ENCODE data around the gene FLCN.
"Not testable (repeated sequence)": the region's sequence is repeated elsewhere in the genome, so short reads cannot be mapped to it uniquely, and the experiment has no call there.

Gene FLCN

DNA sequence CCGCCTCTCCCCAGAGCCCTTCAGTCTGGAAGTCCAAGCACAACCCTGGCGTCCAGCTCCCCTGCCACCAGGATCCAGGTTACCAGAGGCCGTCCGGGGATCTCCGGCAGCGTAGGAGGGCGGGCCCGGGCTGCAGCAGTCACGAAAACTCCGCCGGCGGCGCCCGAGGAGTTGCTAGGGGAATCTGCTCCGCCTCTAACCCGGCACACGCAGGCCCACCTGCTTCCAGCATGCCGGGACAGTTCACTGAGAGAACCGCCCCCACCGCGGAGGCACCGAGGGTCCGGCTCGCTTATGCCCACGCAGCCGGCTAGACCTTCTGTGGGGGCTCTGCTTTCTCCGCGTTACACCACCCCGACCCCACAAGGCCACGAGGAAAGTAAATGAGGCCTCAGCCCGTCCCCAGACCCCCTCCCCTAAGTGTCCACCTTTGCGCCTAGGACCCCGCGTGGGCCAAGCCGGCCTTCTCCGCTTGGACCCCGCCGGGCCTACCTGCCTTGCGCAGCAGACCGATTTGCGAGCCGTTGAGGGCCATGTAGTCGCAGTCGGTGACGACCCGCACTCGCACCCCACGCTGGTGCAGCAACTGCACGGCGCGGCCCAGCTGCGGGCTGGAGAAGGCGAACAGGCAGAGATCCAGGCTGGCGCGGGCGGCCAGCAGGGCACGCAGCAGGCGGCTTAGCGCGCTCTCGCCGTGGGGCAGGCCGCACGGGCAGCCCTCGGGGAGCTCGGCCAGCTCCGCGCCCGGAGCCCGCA, 31.4 kb downstream of the FLCN start:
- Histone ChIP-seq H3K4me1 (ENCODE audit: control insufficient read depth, insufficient read depth, low read length) (no peaks in the 10 kb centered on the region), H3K4me3 (ENCODE audit: low read depth, low read length) (no peak overlapping the region), H3K36me3 (ENCODE audit: control insufficient read depth, insufficient read depth, low read length) (no peaks in the 10 kb centered on the region), H3K9ac (ENCODE audit: low read depth, low read length) (no peak overlapping the region), H3K27me3 (ENCODE audit: control insufficient read depth, insufficient read depth, low read length) (no peaks in the 10 kb centered on the region), H3K9me3 (ENCODE audit: control insufficient read depth, insufficient read depth, low read length) (no peaks in the 10 kb centered on the region)

DNA sequence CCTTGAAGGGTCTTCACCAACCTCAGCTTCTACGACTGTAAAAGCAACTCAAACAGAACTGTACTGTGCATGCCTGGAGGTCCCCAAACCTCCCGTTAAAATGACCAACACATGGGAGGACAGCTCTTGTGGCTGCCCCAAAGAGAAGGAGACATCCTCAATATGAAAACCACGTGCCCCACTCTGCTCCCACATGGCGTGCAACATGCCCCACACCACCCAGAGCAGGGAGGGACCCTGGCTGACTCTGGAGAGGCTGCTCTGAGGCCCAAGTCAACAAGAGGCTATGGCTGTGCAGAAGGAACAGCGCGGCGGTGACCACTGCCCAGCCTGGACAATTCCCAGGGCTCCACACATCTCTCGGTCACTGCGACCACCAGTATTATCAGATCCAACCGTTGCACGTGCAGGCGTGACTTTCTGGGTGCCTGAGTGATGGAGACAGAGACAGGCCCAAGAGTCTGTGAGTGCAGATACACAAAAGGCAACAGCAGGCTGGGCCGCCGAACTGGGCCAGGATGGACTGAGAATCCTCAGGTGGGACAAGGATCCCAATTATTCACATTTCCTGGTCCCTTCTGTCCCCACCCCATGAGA, 32.2 kb downstream of the FLCN start:
- Histone ChIP-seq H3K36me3 (ENCODE audit: control insufficient read depth, insufficient read depth, low read length) (no peaks in the 10 kb centered on the region), H3K9me3 (ENCODE audit: control insufficient read depth, insufficient read depth, low read length) (no peaks in the 10 kb centered on the region), H3K4me3 (ENCODE audit: low read depth, low read length) (no peak overlapping the region), H3K9ac (ENCODE audit: low read depth, low read length) (no peak overlapping the region), H3K27me3 (ENCODE audit: control insufficient read depth, insufficient read depth, low read length) (no peaks in the 10 kb centered on the region), H3K4me1 (ENCODE audit: control insufficient read depth, insufficient read depth, low read length) (no peaks in the 10 kb centered on the region)

DNA sequence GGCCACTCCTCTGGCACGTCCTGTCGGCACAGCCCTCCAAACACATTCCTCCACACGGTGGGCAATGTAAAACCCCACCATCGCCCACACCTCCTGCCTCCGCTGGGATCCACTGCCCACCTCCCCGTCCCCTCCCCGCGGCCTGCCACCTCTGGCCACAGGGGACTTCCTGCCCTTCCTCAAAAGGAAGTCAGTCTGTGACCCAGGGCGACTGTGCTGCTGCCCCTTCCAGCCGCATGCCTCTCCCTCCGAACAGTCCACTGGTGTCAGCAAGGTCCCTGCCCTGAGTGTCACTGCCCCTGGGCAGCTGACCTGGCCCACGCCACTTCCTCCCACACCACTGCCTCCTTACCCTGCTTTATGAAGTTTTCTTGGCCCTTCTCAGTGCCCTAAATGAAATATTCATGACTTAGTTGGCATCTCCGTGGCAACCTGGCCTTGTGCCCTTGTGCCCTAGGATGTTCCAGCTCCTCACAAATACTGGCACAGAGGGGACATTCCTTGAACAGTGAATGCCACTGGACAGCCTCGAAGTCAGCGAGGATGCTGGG, 32.9 kb downstream of the FLCN start:
- Histone ChIP-seq H3K4me3 (ENCODE audit: low read depth, low read length) (no peak overlapping the region), H3K4me1 (ENCODE audit: control insufficient read depth, insufficient read depth, low read length) (no peaks in the 10 kb centered on the region)

DNA sequence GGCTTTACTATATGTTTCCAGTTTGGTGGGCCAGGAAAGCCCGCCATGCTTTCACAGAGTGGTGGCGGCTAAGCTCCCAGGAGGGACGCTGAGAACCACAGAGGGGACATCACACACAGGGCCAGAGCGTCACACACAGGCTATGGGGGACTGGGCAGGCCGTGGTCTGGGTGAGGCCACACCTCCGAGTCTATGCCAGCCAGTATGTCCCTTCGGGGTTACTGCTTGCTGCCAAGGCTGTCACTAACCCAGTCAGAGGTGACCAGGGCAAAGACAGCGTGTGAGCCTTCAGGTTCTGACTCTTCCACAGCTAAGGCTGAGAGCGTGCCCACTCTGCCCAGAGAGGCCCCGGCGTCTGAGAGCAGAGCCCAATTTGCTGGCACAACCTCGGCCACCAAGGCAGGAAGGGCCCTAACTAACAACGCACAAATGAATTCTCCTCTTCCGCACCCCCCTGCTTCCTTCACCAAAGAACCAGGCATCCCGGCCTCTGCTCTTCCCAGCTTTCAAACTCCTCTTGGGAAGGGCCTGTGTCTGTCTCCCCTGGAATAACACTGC, 33.7 kb downstream of the FLCN start:
- Histone ChIP-seq H3K27me3 (ENCODE audit: control insufficient read depth, insufficient read depth, low read length) (no peaks in the 10 kb centered on the region), H3K4me3 (ENCODE audit: low read depth, low read length) (no peak overlapping the region), H3K9me3 (ENCODE audit: control insufficient read depth, insufficient read depth, low read length) (no peaks in the 10 kb centered on the region), H3K4me1 (ENCODE audit: control insufficient read depth, insufficient read depth, low read length) (no peaks in the 10 kb centered on the region), H3K9ac (ENCODE audit: low read depth, low read length) (no peak overlapping the region), H3K36me3 (ENCODE audit: control insufficient read depth, insufficient read depth, low read length) (no peaks in the 10 kb centered on the region)

More for the DNA sequence above, 32.9 kb downstream of the FLCN start:
- H3K36me3 ChIP-seq (ENCODE audit: control insufficient read depth, insufficient read depth, low read length), result no peaks in the 10 kb centered on the region
- no peak overlapping the region for H3K9ac ChIP-seq (ENCODE audit: low read depth, low read length)
- no peaks in the 10 kb centered on the region for H3K9me3 ChIP-seq (ENCODE audit: control insufficient read depth, insufficient read depth, low read length)
- no peaks in the 10 kb centered on the region for H3K27me3 ChIP-seq (ENCODE audit: control insufficient read depth, insufficient read depth, low read length)

DNA sequence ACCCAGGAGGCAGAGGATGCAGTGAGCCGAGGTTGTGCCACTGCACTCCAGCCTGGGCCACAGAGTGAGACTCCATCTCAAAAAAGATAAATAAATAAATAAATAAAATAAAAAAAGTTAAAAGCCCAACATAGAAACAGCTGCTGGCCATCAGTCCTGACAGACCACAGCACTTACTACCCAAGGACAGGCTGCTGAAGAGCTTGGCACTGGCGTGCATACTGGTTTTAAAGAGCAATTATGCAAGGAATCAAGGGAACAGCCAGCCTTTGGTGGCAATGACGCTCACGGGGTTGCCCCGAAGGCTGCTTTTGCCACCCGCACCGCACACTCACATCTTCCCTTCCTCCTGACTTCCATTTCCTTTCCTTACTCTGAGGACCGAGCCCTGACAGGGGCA, 35.1 kb downstream of the FLCN start:
- no peaks in the 10 kb centered on the region for H3K36me3 ChIP-seq (ENCODE audit: control insufficient read depth, insufficient read depth, low read length)
- no peaks in the 10 kb centered on the region for H3K27me3 ChIP-seq (ENCODE audit: control insufficient read depth, insufficient read depth, low read length)
- no peaks in the 10 kb centered on the region for H3K4me1 ChIP-seq (ENCODE audit: control insufficient read depth, insufficient read depth, low read length)
- H3K9ac ChIP-seq (ENCODE audit: low read depth, low read length), result no peak overlapping the region
- no peak overlapping the region for H3K4me3 ChIP-seq (ENCODE audit: low read depth, low read length)
- no peaks in the 10 kb centered on the region for H3K9me3 ChIP-seq (ENCODE audit: control insufficient read depth, insufficient read depth, low read length)

DNA sequence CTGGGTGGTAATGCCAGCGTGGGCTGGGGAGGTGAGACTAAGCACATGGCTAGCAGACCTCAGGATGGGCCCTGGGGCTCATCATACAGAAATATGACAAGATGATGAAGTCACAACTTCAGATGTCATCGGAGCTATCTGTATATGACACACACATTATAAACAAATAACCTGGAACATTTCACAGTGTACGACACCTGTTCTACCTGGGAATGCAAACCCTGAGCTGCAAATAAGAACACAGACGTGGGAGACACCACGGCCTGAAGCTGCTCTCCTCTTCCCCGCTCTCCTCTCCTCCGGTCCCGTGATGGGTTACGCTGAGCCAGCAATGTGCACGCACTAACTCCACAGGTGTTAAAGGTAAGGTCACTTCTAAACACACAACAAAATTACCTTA, 35.7 kb downstream of the FLCN start:
- no peaks in the 10 kb centered on the region for H3K27me3 ChIP-seq (ENCODE audit: control insufficient read depth, insufficient read depth, low read length)
- H3K36me3 ChIP-seq (ENCODE audit: control insufficient read depth, insufficient read depth, low read length), result no peaks in the 10 kb centered on the region
- H3K9me3 ChIP-seq (ENCODE audit: control insufficient read depth, insufficient read depth, low read length), result no peaks in the 10 kb centered on the region
- H3K4me3 ChIP-seq (ENCODE audit: low read depth, low read length), result no peak overlapping the region
- H3K9ac ChIP-seq (ENCODE audit: low read depth, low read length), result no peak overlapping the region
- H3K4me1 ChIP-seq (ENCODE audit: control insufficient read depth, insufficient read depth, low read length), result no peaks in the 10 kb centered on the region

DNA sequence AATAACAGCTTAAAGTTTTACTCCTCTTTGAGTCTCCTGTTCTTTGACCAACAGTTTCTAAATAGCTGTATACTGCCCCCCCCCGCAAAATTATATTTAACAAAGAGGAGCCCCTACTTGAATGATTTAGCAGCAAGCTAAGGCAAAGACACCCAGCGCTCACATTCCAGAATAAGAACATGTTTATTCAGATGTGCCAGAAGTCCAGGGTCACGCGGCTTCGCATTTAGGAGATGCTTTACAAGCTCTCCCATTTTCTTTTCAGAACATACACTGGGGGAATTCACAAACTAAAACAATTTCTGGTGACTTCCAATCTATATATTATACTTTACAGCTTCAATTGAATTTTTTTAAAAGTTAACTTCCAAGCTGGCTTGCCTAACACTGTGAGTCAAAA, 36.1 kb downstream of the FLCN start:
- no peaks in the 10 kb centered on the region for H3K4me1 ChIP-seq (ENCODE audit: control insufficient read depth, insufficient read depth, low read length)
- H3K4me3 ChIP-seq (ENCODE audit: low read depth, low read length), result no peak overlapping the region
- no peak overlapping the region for H3K9ac ChIP-seq (ENCODE audit: low read depth, low read length)
- no peaks in the 10 kb centered on the region for H3K36me3 ChIP-seq (ENCODE audit: control insufficient read depth, insufficient read depth, low read length)
- no peaks in the 10 kb centered on the region for H3K9me3 ChIP-seq (ENCODE audit: control insufficient read depth, insufficient read depth, low read length)
- H3K27me3 ChIP-seq (ENCODE audit: control insufficient read depth, insufficient read depth, low read length), result no peaks in the 10 kb centered on the region

DNA sequence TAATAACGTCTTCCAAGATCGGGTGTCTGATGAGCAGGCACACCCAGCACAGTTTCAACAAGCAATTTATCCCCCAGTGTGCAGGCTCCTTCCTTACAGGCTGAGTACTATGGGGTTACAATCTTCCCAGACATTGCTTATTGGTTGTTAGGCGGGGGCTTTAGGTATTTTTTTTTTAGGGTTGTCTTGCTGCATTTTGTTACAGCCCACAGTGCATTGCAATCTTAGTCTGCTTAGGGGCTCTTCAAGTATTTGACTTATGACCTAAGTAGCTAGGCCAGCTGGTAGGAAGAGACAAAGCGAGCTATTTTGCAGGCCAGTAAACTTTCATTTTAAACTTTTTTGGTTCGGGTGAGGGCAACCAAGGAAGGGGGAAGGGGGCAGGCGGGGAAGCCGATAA, 36.7 kb downstream of the FLCN start:
- Histone ChIP-seq H3K36me3 (ENCODE audit: control insufficient read depth, insufficient read depth, low read length) (no peaks in the 10 kb centered on the region), H3K27me3 (ENCODE audit: control insufficient read depth, insufficient read depth, low read length) (no peaks in the 10 kb centered on the region), H3K4me1 (ENCODE audit: control insufficient read depth, insufficient read depth, low read length) (no peaks in the 10 kb centered on the region)

DNA sequence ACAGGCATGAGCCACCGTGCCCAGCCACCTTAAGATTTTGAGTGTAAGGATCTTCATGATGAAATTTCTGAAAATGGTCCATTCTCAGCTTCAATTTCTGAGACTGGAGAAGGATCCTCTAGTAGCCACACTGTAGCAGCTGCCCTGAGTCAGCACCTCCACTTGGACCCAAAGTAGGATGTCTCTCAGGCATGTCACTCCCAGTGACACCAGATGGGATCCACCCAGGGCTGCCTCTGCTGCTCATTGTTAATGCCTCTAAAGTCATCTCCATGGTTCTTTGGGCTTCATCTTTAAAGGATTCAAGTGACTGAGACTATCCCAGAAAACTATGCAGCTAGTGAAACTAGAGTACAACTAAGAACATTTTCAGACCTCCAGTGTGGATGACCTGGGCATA, 38.7 kb downstream of the FLCN start:
- Histone ChIP-seq H3K4me1 (ENCODE audit: control insufficient read depth, insufficient read depth, low read length) (no peaks in the 10 kb centered on the region), H3K9ac (ENCODE audit: low read depth, low read length) (no peak overlapping the region), H3K36me3 (ENCODE audit: control insufficient read depth, insufficient read depth, low read length) (no peaks in the 10 kb centered on the region), H3K4me3 (ENCODE audit: low read depth, low read length) (no peak overlapping the region), H3K27me3 (ENCODE audit: control insufficient read depth, insufficient read depth, low read length) (no peaks in the 10 kb centered on the region), H3K9me3 (ENCODE audit: control insufficient read depth, insufficient read depth, low read length) (no peaks in the 10 kb centered on the region)

More for the DNA sequence above, 36.7 kb downstream of the FLCN start:
- Histone ChIP-seq H3K4me3 (ENCODE audit: low read depth, low read length) (no peak overlapping the region), H3K9ac (ENCODE audit: low read depth, low read length) (no peak overlapping the region), H3K9me3 (ENCODE audit: control insufficient read depth, insufficient read depth, low read length) (no peaks in the 10 kb centered on the region)

DNA sequence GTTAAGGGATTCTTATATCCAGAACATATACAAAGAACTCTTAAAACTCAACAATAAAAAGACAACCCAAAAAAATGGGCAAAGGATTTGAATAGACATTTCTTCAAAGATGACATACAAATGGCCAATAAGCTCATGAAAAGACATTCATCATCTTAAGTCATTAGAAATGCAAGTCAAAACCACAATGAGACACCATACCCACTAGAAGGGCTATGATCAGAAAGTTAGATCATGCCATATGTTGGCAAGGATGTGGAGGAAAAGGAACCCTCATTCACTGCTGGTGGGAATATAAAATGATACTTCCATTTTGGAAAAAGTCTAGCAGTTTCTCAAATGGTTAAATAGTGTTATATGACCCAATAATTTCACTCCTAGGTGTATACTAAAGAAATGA, 40.2 kb downstream of the FLCN start:
- H3K4me1 ChIP-seq (ENCODE audit: control insufficient read depth, insufficient read depth, low read length), result peaks cover 3% of the 10 kb centered on the region
- H3K4me3 ChIP-seq (ENCODE audit: low read depth, low read length), result no peak overlapping the region
- no peaks in the 10 kb centered on the region for H3K9me3 ChIP-seq (ENCODE audit: control insufficient read depth, insufficient read depth, low read length)
- no peaks in the 10 kb centered on the region for H3K36me3 ChIP-seq (ENCODE audit: control insufficient read depth, insufficient read depth, low read length)
- no peak overlapping the region for H3K9ac ChIP-seq (ENCODE audit: low read depth, low read length)
- no peaks in the 10 kb centered on the region for H3K27me3 ChIP-seq (ENCODE audit: control insufficient read depth, insufficient read depth, low read length)

DNA sequence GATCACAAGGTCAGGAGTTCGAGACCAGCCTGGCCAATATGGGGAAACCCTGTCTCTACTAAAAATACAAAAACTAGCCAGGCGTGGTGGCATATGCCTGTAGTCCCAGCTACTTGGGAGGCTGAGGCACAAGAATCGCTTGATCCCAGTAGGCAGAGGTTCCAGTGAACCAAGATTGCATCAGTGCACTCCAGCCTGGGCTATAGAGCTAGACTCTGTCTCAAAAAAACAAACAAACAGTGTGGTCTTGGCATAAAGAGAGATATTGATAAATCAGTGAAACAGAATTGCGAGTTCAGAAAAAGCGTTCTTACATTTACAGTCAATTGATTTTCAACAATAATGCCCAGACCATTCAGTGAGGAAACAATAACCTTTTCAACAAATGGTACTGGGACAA, 41.5 kb downstream of the FLCN start:
- H3K9me3 ChIP-seq (ENCODE audit: control insufficient read depth, insufficient read depth, low read length); H3K36me3 ChIP-seq (ENCODE audit: control insufficient read depth, insufficient read depth, low read length); H3K27me3 ChIP-seq (ENCODE audit: control insufficient read depth, insufficient read depth, low read length); H3K4me1 ChIP-seq (ENCODE audit: control insufficient read depth, insufficient read depth, low read length); H3K4me3 ChIP-seq (ENCODE audit: low read depth, low read length); H3K9ac ChIP-seq (ENCODE audit: low read depth, low read length): not testable (repeated sequence)

DNA sequence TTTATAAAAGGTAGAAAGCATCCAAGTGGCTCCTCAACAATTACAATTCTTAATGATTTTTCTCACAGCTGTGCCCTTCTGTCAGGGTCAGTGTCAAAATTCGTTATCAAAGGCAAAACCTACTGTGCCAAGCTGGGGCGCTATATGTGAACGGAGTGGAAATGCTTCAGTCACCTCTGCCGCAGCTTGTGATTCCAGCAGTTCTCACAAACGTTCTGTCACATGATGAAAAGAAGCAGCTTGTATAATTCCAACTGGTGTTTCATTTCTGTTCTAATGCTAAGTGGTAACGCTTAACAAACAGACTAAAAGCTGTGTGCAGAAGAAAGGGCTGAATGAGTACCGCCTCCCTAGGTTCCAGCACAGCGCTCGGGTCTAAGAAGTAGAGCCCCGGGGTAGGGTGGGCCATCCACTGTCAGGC, 45.0 kb downstream of the FLCN start:
- no peak overlapping the region for H3K4me3 ChIP-seq (ENCODE audit: low read depth, low read length)
- peaks cover 6% of the 10 kb centered on the region for H3K4me1 ChIP-seq (ENCODE audit: control insufficient read depth, insufficient read depth, low read length)
- no peak overlapping the region for H3K9ac ChIP-seq (ENCODE audit: low read depth, low read length)

More for the DNA sequence above, 45.0 kb downstream of the FLCN start:
- no peaks in the 10 kb centered on the region for H3K36me3 ChIP-seq (ENCODE audit: control insufficient read depth, insufficient read depth, low read length)
- no peaks in the 10 kb centered on the region for H3K27me3 ChIP-seq (ENCODE audit: control insufficient read depth, insufficient read depth, low read length)
- no peaks in the 10 kb centered on the region for H3K9me3 ChIP-seq (ENCODE audit: control insufficient read depth, insufficient read depth, low read length)

Data from iPS-15b (cell line).